HG02943 (cell line): Measurements from ENCODE around the gene SLC25A38.
"Not testable (repeated sequence)": the region's sequence is repeated elsewhere in the genome, so short reads cannot be mapped to it uniquely, and the experiment has no call there.

Source experiments
- ATAC-seq: cut with Tn5 transposase; IDR thresholded peaks from one replicate; pipeline ENCODE4 v1.9.1; 2021; ENCODE audit warnings: mild to moderate bottlenecking, low read depth, moderate library complexity; ENCODE audit not compliant: unreplicated experiment

SLC25A38 gene, protein sequence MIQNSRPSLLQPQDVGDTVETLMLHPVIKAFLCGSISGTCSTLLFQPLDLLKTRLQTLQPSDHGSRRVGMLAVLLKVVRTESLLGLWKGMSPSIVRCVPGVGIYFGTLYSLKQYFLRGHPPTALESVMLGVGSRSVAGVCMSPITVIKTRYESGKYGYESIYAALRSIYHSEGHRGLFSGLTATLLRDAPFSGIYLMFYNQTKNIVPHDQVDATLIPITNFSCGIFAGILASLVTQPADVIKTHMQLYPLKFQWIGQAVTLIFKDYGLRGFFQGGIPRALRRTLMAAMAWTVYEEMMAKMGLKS

GRCh38 chr3:39383045-39383880 lies at the start of gene SLC25A38:
SLC25A38 (plus strand) TSS chr3:39383370; CDS start chr3:39383725, 355 bp downstream.
- ATAC-seq, result peak; percentile 64

DNA sequence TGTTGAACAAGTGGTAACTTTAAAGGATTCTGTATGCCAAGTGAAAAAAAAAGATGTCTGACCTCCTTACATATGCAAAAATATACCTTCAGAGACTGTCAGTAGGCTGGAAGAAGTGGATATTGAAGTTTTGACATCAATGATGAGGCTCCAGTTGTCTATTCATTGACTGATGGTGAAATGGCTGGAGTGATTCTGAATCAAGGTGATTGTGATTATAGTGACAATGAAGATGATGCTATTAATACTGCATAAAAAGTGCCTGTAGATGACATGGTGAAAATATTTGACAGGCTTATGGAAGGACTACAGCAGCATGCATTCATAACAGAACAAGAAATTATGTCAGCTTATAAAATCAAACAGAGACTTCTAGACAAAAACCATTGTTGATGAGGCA lies 49.6 kb upstream of the SLC25A38 start:
- no peak for ATAC-seq

GRCh38 chr3:39334205-39334604 lies 49.0 kb upstream of the SLC25A38 start:
- ATAC-seq, result no peak

DNA sequence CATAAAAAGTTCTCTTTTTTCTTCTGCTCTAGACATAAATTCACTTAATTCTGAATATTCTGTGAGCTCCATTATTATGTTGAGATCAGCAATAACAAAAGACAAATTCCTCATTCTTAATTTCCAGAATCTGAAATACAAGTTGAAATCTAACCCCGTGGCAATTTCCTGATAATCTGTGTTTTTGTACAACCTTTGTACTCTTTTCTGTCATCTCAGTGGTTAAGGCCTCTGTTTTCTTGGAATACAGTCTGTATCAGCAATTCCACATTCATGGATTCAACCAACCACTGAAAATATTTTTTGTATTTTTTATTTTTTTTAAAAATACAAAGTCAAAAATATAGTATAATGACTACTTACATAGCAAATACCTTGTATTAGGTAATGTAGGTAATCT lies 45.0 kb upstream of the SLC25A38 start:
- ATAC-seq, result no peak

- ATAC-seq, result no peak
Observed at GRCh38 chr3:39339086-39339485, 44.1 kb upstream of the SLC25A38 start.

GRCh38 chr3:39343076-39343717 lies 40.0 kb upstream of the SLC25A38 start:
- ATAC-seq, result no peak

- no peak for ATAC-seq
Observed at GRCh38 chr3:39343760-39344159, 39.4 kb upstream of the SLC25A38 start.

DNA sequence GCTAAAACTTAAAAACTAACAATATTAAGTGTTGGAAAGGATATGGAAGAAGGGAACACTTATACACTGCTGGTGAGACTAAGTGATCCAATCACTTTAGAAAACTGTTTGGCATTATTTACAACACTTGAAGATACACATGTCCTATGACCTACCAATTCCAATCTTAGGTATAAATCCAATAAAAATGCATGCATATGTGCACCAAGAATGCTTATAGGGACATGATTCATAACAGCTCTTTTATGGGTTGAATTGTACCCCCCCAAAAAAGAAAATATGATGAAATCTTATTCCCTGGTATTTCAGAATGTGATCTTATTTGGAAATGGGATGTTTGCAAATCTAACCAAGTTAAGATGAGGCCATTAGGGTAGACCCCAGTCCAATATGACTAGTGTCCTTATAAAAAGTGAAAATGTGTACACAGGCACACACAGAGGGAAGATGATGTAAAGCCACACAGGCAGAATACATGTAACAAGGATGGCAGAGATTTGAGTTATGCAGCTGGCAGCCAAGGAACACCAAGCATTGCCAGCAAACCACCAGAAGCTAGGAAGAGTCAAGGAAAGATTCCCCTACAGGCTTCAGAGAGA lies 38.3 kb upstream of the SLC25A38 start:
- no peak for ATAC-seq

GRCh38 chr3:39346785-39347585 lies 36.2 kb upstream of the SLC25A38 start:
- ATAC-seq, result peak; percentile 75

DNA sequence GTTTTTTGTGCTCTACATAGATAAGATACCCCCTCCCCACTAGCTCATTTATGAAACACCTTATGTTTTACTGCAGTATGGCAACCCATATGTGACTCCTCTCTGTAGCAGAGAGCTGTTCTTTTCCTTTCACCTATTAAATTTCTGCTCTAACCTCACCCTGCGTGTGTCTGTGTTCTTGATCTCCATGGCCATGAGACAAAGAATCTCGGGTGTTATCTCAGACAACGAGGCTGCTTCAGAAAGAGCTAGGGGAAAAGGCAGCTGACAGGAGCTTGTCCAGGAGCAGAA lies 35.6 kb upstream of the SLC25A38 start:
- ATAC-seq, result no peak

DNA sequence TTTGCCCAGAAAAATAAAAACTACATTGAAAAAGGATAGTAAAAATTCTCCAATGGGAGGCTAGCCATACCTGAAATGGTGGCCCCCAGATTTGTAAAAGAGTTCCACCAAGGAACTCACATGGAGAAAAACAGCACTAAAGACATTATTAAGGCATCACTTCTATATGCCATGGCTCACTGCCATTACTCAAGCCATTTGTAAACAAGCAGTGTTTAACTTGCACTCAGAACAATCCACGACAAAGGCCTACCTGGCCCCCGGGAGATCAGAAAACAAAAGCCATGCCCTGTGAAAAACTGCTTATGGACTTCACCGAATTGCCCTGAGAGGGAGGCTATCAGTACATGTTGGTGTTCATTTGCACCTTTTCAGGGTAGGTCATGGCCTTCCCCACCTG lies 34.1 kb upstream of the SLC25A38 start:
- ATAC-seq, result no peak

DNA sequence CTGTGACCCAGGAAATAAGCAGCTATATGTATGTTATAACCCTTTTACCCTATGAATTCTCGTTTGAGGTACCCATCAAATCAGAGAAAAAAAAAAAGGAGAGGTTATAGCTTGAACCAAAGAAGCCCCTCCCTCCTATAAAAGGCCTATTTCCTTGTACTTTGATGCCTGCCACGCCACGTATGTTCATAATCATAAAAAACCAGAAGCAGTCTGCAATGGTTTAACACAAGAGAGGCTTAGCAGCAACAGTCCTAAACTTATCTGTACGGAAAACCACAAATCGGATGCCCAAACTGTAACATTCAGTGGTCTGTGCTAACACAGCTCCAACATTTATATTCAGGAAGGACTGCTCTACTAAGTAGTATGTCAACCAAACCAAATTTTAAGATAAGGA lies 32.5 kb upstream of the SLC25A38 start:
- ATAC-seq, result no peak

DNA sequence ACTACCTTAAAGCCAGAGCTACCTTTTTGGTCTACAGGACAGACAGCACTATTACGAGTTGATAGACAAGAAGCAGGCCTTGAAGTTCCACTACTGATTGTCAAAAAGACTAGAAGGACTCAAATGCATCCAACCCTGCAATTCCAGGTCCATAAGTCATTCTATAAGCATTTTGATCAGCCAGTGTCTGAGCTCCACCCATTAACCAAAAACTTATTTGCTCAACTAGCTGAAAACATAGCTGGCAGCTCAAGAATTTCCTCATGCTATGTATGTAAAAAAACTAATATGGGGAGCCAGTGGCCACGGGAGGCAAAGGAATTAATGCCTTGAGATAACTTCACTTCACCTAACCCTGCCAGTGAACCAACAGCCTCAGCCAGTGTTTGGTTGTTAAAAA lies 32.0 kb upstream of the SLC25A38 start:
- ATAC-seq, result not testable (repeated sequence)

GRCh38 chr3:39353168-39353927 lies 29.8 kb upstream of the SLC25A38 start:
- not testable (repeated sequence) for ATAC-seq

GRCh38 chr3:39358333-39358732 lies 24.8 kb upstream of the SLC25A38 start:
- ATAC-seq, result no peak

GRCh38 chr3:39361252-39361927 lies 21.8 kb upstream of the SLC25A38 start:
- ATAC-seq, result no peak

DNA sequence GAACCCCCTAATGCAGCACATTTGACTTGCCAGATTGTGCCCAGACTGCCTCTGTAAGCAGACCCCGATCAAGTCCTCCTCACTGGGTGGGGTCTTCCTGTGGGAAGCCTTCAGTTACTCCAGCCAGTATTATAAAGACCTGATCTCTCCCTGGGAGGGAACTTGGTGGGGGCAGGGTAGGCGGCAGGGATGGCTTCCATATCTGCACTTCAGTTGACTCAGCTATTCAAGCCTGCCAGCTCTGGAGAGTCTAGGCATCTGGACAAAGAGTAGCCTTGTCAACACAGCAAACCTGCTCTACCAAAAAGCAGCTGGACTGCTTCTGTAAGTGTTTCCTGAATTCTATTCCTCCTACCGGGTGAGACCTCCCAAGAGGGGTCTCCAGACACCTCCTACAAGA lies 21.0 kb upstream of the SLC25A38 start:
- ATAC-seq, result no peak

GRCh38 chr3:39362812-39363211 lies 20.4 kb upstream of the SLC25A38 start:
- no peak for ATAC-seq

GRCh38 chr3:39370450-39370849 lies 12.7 kb upstream of the SLC25A38 start:
- not testable (repeated sequence) for ATAC-seq
